Measurements from ENCODE around the gene MCU.
"Not testable (repeated sequence)": the region's sequence is repeated elsewhere in the genome, so short reads cannot be mapped to it uniquely, and the experiment has no call there.

MCU gene

GRCh38 chr10:72732521-72732920, 40.6 kb downstream of the MCU start:
- DNase-seq: no peak

GRCh38 chr10:72733989-72734388, 42.0 kb downstream of the MCU start:
- DNase-seq: no peak

DNA sequence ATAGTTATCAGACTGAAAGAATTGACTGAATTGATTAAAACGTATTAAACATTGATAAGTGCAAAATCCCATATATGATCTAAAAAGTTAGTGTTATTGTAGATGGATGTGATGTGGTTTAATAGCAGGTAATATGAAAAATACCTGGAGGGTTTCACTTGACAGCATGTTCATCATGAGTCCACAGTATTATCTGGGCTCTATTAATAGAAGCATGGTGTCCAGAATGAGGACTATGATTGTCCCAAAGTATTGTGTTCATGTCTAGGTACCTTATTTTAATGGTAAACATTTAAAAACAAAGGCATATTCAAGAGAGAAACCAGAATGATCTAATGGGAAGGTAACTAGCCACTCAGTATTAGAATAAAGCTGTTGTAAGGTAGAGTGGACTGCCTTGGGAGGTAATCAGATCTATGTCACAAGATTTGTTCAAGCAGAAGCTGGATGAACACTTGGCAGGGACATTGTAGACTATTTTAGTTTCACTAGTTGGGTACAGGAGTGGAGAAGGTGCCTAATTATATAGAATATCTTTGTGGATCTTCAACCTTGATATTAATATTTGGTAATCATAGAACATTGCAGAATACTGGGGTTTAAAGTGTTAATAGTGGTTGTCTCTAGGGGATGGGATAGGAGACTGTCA, 43.5 kb downstream of the MCU start:
- no peak for DNase-seq

DNA sequence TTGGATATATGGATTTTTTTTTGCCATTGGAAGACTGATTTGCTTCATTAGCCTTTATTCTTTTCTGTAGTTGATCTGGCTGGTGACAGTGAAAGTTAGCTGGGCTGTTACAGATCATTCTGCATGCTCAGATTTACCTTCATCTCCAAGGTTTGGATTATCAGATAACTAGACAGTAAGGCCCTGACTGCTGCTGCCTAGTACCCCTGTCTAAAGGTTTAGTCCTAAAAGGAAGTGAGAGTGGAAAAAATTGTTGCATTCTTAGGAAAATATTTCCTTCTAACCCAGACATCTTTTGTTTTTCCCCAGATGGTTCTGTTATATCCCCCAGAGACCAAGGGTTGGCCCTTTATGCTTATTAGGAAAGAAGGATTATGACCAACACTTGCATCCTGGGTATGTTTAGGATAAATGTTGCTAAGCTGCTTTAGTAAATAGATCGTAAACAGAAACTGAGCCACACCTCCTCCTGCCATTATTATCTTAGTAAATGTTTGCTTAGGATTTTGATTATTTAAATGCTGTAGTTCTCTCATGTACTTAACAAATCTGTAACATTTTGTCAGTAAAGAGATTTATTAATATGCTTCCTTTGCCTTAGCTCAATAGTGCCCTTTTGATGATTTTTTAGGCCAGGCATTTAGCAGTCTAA, 44.4 kb downstream of the MCU start:
- DNase-seq: no peak

- no peak for DNase-seq
Measured at GRCh38 chr10:72736828-72737220, 44.9 kb downstream of the MCU start.

DNA sequence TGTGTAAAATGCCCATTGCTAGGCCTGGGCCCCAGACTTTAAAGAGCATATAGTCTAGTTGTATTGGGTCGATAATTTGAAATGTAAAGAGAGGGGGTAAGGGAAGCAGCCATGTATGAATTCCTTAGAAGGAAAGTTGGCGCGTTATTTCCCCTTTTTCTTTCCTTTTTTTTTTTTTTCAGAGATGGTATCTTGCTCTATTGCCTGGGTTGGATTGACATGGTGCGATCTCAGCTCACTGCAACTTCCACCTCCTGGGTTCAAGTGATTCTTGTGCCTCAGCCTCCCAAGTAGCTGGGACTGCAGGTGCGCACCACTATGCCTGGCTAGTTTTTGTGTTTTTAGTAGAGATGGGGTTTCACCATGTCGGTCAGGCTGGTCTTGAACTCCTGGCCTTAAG, 45.4 kb downstream of the MCU start:
- not testable (repeated sequence) for DNase-seq

GRCh38 chr10:72738486-72738885, 46.5 kb downstream of the MCU start:
- no peak for DNase-seq

- no peak for DNase-seq
Measured at GRCh38 chr10:72740528-72740927, 48.6 kb downstream of the MCU start.

- DNase-seq: no peak
Measured at GRCh38 chr10:72742092-72742491, 50.1 kb downstream of the MCU start.

DNA sequence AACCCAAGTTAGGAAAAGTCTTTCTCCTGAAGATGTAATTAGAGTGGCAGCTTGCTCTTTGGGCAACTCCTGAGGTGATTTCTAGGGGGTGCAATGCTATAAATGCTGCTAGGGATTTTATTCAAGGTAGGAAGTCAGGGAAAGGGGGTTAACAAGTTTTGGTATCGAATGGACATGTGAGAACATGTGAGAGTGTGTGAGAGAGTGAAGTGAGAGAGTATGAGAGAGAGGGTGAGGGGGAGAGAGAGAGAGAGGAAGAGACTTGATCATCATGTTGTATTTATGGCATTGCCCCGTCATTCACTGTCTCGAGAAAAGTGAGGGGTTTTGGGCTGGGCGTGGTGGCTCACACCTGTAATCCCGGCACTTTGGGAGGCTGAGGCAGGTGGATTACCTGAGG, 50.9 kb downstream of the MCU start:
- no peak for DNase-seq

DNA sequence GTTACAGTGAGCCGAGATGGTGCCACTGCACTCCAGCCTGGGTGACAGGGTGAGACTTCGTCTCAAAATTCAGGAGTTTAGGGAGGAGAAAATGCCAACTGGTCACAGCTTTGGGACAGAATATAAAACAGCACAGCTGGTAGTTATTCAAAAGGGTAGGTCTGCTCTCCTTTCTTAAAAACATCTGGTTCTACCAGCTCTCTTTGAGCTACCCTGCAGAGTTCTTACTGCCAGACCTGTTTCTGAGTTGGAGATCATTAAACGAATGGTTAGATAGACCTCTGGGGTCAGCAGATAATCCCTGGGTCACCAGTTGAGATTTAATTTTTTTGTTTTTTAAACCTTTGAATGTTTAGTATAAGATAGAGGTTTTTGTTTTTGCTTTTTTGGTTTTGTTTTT, 52.6 kb downstream of the MCU start:
- no peak for DNase-seq

- no peak for DNase-seq
Measured at GRCh38 chr10:72746426-72747363, 54.8 kb downstream of the MCU start.

- no peak for DNase-seq
Measured at GRCh38 chr10:72747521-72747920, 55.6 kb downstream of the MCU start.

GRCh38 chr10:72753760-72754231, 61.9 kb downstream of the MCU start:
- no peak for DNase-seq

GRCh38 chr10:72754275-72755032, 62.5 kb downstream of the MCU start:
- no peak for DNase-seq

DNA sequence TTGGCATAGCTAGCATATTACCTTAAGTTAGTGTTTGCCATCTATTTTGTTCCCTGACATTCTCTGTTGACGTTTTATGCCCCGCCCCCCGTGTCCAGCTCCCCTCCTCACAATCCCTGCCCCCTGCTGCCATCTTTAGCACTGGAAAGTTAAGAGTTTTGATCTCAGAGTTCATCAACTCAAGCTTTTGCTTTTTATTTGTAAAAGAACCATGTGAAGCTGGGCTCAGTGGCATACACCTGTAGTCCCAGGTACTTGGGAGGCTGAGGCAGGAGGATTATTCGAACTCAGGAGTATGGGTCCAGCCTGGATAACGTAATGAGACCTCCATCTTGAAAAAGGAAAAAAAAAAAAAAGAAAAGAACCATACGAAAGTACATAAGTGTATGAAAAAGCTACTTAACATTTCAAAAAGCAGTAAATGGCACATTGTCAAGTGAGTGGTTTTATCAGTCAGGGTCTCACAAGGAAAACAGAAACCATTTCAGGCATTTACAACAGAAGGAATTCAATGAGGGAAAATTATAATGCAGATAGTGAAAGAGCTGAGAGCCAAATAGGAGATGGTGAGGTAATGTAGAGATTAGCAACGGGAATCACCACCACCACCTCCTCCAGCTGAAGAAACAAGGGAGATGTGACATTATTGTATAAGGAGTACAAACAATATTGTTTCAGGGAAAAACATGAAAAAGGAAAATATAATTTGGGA, 64.9 kb downstream of the MCU start:
- no peak for DNase-seq

DNA sequence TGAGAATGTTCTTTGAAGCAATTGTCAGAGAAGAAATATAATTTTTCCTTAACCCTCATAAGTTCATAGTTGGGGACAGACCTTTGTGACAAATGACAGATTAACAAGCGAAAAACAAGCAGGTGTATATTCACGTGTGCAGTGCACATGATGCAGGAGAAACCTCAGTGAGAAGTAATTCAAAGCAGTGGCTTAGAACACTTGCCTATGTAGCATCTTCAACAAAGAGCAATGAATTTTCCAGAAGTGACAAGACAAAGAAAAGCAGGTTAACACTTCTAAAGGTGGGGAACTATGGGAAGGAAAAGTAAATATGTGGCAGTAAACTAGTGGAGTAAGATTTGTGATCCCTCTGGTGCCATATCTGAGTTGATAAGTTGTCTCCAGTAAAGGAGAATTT, 65.8 kb downstream of the MCU start:
- no peak for DNase-seq

DNA sequence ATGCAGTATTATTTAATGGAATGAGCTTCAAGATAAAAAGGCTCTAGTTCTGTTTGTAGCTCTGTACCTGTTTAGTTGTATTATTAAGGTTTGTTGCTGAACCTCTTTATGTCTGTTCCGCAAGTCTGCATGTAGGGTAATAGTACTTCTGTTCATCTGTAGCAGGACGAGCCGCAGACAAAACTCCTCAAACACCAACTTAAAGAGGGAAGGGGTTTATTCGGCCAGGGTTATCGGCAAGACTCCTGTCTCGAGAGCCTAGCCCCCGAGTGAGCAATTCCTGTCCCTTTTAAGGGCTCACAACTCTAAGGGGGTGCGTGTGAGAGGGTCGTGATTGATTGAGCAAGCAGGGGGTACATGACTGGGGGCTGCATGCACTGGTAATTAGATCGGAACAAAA, 67.0 kb downstream of the MCU start:
- not testable (repeated sequence) for DNase-seq

DNA sequence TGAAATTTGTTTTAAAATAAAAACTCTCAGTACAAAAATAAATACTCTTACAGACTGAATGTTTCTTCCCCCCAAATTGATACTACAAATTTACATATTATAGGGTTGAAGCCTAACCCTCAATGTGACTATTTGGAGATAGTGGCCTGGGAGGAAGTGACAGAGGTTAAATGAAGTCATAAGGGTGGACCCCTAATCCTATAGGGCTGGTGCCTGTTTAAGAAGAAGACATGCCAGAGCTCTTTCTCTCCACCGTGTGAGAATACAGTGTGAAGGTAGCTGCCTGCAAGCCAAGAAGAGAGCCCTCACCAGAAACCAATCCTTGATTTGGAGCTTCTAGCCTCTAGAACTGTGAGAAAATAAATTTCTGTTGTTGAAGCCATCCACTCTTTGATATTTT, 67.6 kb downstream of the MCU start:
- no peak for DNase-seq

DNA sequence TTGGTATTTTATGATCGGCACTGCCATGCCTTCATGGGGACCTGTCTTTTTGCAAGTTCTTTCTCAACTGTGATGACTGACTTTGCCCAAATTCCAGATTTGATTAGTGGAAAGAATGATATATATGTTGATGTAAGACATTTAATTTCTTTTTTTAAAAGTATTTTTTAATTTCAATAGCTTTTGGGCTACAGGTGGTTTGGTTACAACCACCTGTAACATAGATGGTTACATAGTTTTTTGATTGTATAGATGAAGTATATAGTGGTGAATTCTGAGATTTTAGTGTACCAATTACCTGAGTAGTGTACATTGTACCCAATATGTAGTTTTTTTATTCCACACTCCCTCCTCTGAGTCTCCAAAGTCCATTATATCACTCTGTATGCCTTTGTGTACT, 69.6 kb downstream of the MCU start:
- no peak for DNase-seq

GRCh38 chr10:72762042-72762441, 70.1 kb downstream of the MCU start:
- DNase-seq: no peak

DNA sequence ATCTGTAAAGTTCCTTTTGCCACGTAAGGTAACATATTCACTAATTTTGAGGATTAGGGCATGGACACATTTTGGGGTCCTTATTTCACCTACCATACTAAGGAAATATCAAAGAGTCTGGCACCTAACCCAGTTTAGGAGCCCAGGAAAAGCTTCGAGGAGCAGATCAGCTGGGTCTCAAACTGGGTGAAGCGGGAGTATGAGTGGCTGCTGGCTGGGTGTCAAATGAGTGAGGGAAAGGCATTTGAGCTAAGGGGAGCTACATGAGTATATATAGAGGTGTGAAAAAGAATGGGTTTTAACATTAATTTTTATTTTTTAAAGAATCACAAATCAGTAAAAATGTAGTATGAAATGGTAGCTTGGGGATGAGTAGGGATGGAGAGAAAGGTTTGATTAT, 71.3 kb downstream of the MCU start:
- no peak for DNase-seq
